ENCODE data around the gene CCDC73.
"Not testable (repeated sequence)": the region's sequence is repeated elsewhere in the genome, so short reads cannot be mapped to it uniquely, and the experiment has no call there.

The CCDC73 gene

GRCh38 chr11:32792948-32793475, 1.4 kb downstream of the CCDC73 start:
- peak; percentile 20 for DNase-seq

- no peak for DNase-seq
Observed at GRCh38 chr11:32792111-32792947, 2.1 kb downstream of the CCDC73 start.

- no peak for DNase-seq
Observed at GRCh38 chr11:32790916-32791315, 3.5 kb downstream of the CCDC73 start.

- no peak for DNase-seq
Observed at GRCh38 chr11:32786811-32787210, 7.7 kb downstream of the CCDC73 start.

- no peak for DNase-seq
Observed at GRCh38 chr11:32785262-32785661, 9.2 kb downstream of the CCDC73 start.

- DNase-seq: no peak
Observed at GRCh38 chr11:32781721-32782120, 12.7 kb downstream of the CCDC73 start.

- not testable (repeated sequence) for DNase-seq
Observed at GRCh38 chr11:32780839-32781238, 13.6 kb downstream of the CCDC73 start.

- DNase-seq: no peak
Observed at GRCh38 chr11:32779136-32779535, 15.3 kb downstream of the CCDC73 start.

- DNase-seq: no peak
Observed at GRCh38 chr11:32775908-32776307, 18.6 kb downstream of the CCDC73 start.

GRCh38 chr11:32774081-32774480, 20.4 kb downstream of the CCDC73 start:
- DNase-seq: no peak

- no peak for DNase-seq
Observed at GRCh38 chr11:32772731-32773130, 21.7 kb downstream of the CCDC73 start.

- DNase-seq: not testable (repeated sequence)
Observed at GRCh38 chr11:32761774-32762173, 32.7 kb downstream of the CCDC73 start.

GRCh38 chr11:32758291-32758690, 36.2 kb downstream of the CCDC73 start:
- DNase-seq: no peak

- not testable (repeated sequence) for DNase-seq
Observed at GRCh38 chr11:32753181-32753580, 41.3 kb downstream of the CCDC73 start.

GRCh38 chr11:32752001-32752400, 42.5 kb downstream of the CCDC73 start:
- DNase-seq: no peak

GRCh38 chr11:32751381-32751780, 43.1 kb downstream of the CCDC73 start:
- no peak for DNase-seq

- no peak for DNase-seq
Observed at GRCh38 chr11:32729976-32730375, 64.5 kb downstream of the CCDC73 start.

- no peak for DNase-seq
Observed at GRCh38 chr11:32723332-32723731, 71.1 kb downstream of the CCDC73 start.

- DNase-seq: no peak
Observed at GRCh38 chr11:32722255-32722654, 72.2 kb downstream of the CCDC73 start.

- DNase-seq: peak; percentile 30
Observed at GRCh38 chr11:32713496-32713895, 81.0 kb downstream of the CCDC73 start.

- DNase-seq: not testable (repeated sequence)
Observed at GRCh38 chr11:32708978-32709377, 85.5 kb downstream of the CCDC73 start.

- DNase-seq: peak; percentile 93
Observed at GRCh38 chr11:32706985-32707741, 87.3 kb downstream of the CCDC73 start.

- no peak for DNase-seq
Observed at GRCh38 chr11:32705309-32706033, 89.0 kb downstream of the CCDC73 start.

Measured in HCEC 1CT (cell line).